IMR-90 (cell line): ENCODE measurements around the gene GRB10. TPM values are rescaled to one million over a fixed set of nuclear protein-coding genes. Genes with fewer than 3 reads are reported as not detected.

Experiments
- ATAC-seq: fragments of 200-7000 bp; cut with Tn5 transposase; 2 replicates; pipeline ENCODE4 v1.9.1; 2020; ENCODE audit warnings: low read depth, mild to moderate bottlenecking, moderate library complexity
- BruUV-seq: library from RNA; stranded (reverse); fragments of 400-500 nt; replicated peaks from 2 replicates; lab custom pipeline; 2021; lab: Mats Ljungman, UMichigan
- CTCF ChIA-PET: fragments of 300-600 bp; formaldehyde crosslinking; extraction: SDS; loops from one replicate; lab custom pipeline; 2021; ENCODE audit warnings: antibody characterized with exemption; lab: Yijun Ruan, JAX
- POLR2A ChIA-PET: fragments of 300-600 bp; sonication (Branson Sonifier 250); formaldehyde crosslinking; loops from one replicate; lab custom pipeline; 2022; ENCODE audit warnings: antibody characterized with exemption; ENCODE audit not compliant: unreplicated experiment; lab: Charles Lee
- DNase-seq: peaks from one replicate; pipeline ENCODE4 v3.0.0; 2013
- H2AFZ ChIP-seq: replicated peaks from 2 replicates; pipeline ENCODE3; 2013; ENCODE audit warnings: low read length, mild to moderate bottlenecking; ENCODE audit not compliant: poor library complexity
- H2AK5ac ChIP-seq: 2 replicates; pipeline ENCODE4 v1.6.1; 2013; ENCODE audit warnings: low read depth, low read length, inconsistent platforms
- H2AK9ac ChIP-seq: replicated peaks from 2 replicates; pipeline ENCODE3; 2013; ENCODE audit warnings: mild to moderate bottlenecking, low read depth, low read length, moderate library complexity; ENCODE audit not compliant: poor library complexity
- H2BK120ac ChIP-seq: 2 replicates; pipeline ENCODE4 v1.6.1; 2013; ENCODE audit warnings: low read depth, low read length, inconsistent platforms
- H2BK15ac ChIP-seq: 3 replicates; pipeline ENCODE4 v1.6.1; 2013; ENCODE audit warnings: low read depth, low read length, inconsistent platforms
- H2BK20ac ChIP-seq: 2 replicates; pipeline ENCODE4 v1.6.1; 2013; ENCODE audit warnings: low read depth, mild to moderate bottlenecking, inconsistent platforms, low read length, moderate library complexity
- H2BK5ac ChIP-seq: 2 replicates; pipeline ENCODE4 v1.6.1; 2013; ENCODE audit warnings: mild to moderate bottlenecking, low read depth, low read length, inconsistent platforms; ENCODE audit not compliant: poor library complexity, severe bottlenecking
- H3K14ac ChIP-seq: replicated peaks from 2 replicates; pipeline ENCODE4 v1.6.1; 2013; ENCODE audit warnings: low read depth, low read length, inconsistent platforms
- H3K18ac ChIP-seq: 2 replicates; pipeline ENCODE4 v1.6.1; 2013; ENCODE audit warnings: low read depth, low read length, control low read depth
- H3K23ac ChIP-seq: 2 replicates; pipeline ENCODE4 v1.6.1; 2013; ENCODE audit warnings: low read depth, low read length, inconsistent platforms
- H3K27ac ChIP-seq: 2 replicates; pipeline ENCODE4 v1.5.1; 2013; ENCODE audit warnings: mild to moderate bottlenecking, control low read depth, low read length; ENCODE audit not compliant: insufficient read depth
- H3K27me3 ChIP-seq: 2 replicates; pipeline ENCODE4 v1.6.1; 2013; ENCODE audit warnings: low read length; ENCODE audit not compliant: control insufficient read depth, insufficient read depth
- H3K36me3 ChIP-seq: 2 replicates; pipeline ENCODE4 v1.6.1; 2013; ENCODE audit warnings: low read length, mixed read lengths; ENCODE audit not compliant: control insufficient read depth, insufficient read depth
- H3K4ac ChIP-seq: 2 replicates; pipeline ENCODE4 v1.6.1; 2013; ENCODE audit warnings: low read depth, low read length, inconsistent platforms
- H3K4me1 ChIP-seq: 2 replicates; pipeline ENCODE4 v1.6.1; 2013; ENCODE audit warnings: low read length, mixed read lengths; ENCODE audit not compliant: control insufficient read depth, insufficient read depth
- H3K4me2 ChIP-seq: 2 replicates; pipeline ENCODE4 v1.6.1; 2013; ENCODE audit warnings: low read depth, mild to moderate bottlenecking, control low read depth, low read length, moderate library complexity
- H3K4me3 ChIP-seq: 2 replicates; pipeline ENCODE4 v1.5.1; 2013; ENCODE audit warnings: low read depth, mild to moderate bottlenecking, control low read depth, low read length, moderate library complexity; ENCODE audit not compliant: insufficient read depth
- H3K56ac ChIP-seq: 2 replicates; pipeline ENCODE4 v1.6.1; 2013; ENCODE audit warnings: low read length, inconsistent platforms; ENCODE audit not compliant: insufficient read depth; ENCODE audit errors: extremely low read depth
- H3K79me1 ChIP-seq, 2 experiments: 2 replicates each; pipeline ENCODE4 v1.6.1; 2013; ENCODE audit warnings: low read length in 2 of 2, inconsistent platforms in 1 of 2, low read depth in 1 of 2
- H3K9ac ChIP-seq: 2 replicates; pipeline ENCODE4 v1.6.1; 2013; ENCODE audit warnings: low read depth, low read length, control low read depth
- H3K9me1 ChIP-seq: 2 replicates; pipeline ENCODE4 v1.6.1; 2013; ENCODE audit warnings: low read length, inconsistent platforms; ENCODE audit not compliant: insufficient read depth
- H3K9me3 ChIP-seq: 2 replicates; pipeline ENCODE4 v1.6.1; 2013; ENCODE audit warnings: low read length; ENCODE audit not compliant: control insufficient read depth, insufficient read depth
- H4K20me1 ChIP-seq: 2 replicates; pipeline ENCODE4 v1.6.1; 2013; ENCODE audit warnings: low read length, inconsistent platforms; ENCODE audit not compliant: insufficient read depth
- H4K5ac ChIP-seq: 2 replicates; pipeline ENCODE4 v1.6.1; 2013; ENCODE audit warnings: mild to moderate bottlenecking, low read depth, low read length, control low read depth
- H4K8ac ChIP-seq, 2 experiments: 2 replicates each; pipeline ENCODE4 v1.6.1; 2013; ENCODE audit warnings: low read depth in 2 of 2, low read length in 2 of 2, control low read depth in 1 of 2, inconsistent platforms in 1 of 2
- H4K91ac ChIP-seq: 2 replicates; pipeline ENCODE4 v1.6.1; 2013; ENCODE audit warnings: low read depth, low read length, inconsistent platforms; ENCODE audit not compliant: insufficient read depth
- BHLHE40 ChIP-seq: fragments of 150-350 bp; IDR thresholded peaks from 2 replicates; pipeline ENCODE4 v1.6.1; 2016; ENCODE audit warnings: mild to moderate bottlenecking, low read depth, low read length
- CEBPB ChIP-seq: IDR thresholded peaks from 2 replicates; pipeline ENCODE4 v1.6.1; 2012; ENCODE audit warnings: low read depth, low read length, improper control_type of control experiment
- CHD1 ChIP-seq: IDR thresholded peaks from 2 replicates; pipeline ENCODE4 v1.6.1; 2012; ENCODE audit warnings: low read depth, low read length, improper control_type of control experiment
- CTCF ChIP-seq: conservative IDR thresholded peaks from 2 replicates; pipeline ENCODE4 v1.5.1; 2012; ENCODE audit warnings: mild to moderate bottlenecking, low read depth, low read length, improper control_type of control experiment
- ELK1 ChIP-seq: fragments of 150-350 bp; IDR thresholded peaks from 2 replicates; pipeline ENCODE4 v1.6.1; 2016; ENCODE audit warnings: low read depth, mild to moderate bottlenecking, low read length, moderate library complexity, borderline replicate concordance
- FOS ChIP-seq: fragments of 150-350 bp; IDR thresholded peaks from 2 replicates; pipeline ENCODE4 v1.6.1; 2016; ENCODE audit warnings: low read depth, low read length
- MAFK ChIP-seq: IDR thresholded peaks from 2 replicates; pipeline ENCODE4 v1.6.1; 2012; ENCODE audit warnings: low read depth, low read length, improper control_type of control experiment
- MAZ ChIP-seq: IDR thresholded peaks from 2 replicates; pipeline ENCODE4 v1.6.1; 2012; ENCODE audit warnings: low read depth, mild to moderate bottlenecking, low read length, improper control_type of control experiment, moderate library complexity, borderline replicate concordance
- MXI1 ChIP-seq: IDR thresholded peaks from 2 replicates; pipeline ENCODE4 v1.6.1; 2012; ENCODE audit warnings: low read depth, mild to moderate bottlenecking, low read length, moderate library complexity, borderline replicate concordance
- NFE2L2 ChIP-seq: fragments of 150-350 bp; IDR thresholded peaks from 2 replicates; pipeline ENCODE4 v1.6.1; 2016; ENCODE audit warnings: low read depth, mild to moderate bottlenecking, low read length
- POLR2A ChIP-seq: IDR thresholded peaks from 2 replicates; pipeline ENCODE4 v1.6.1; 2012; ENCODE audit warnings: mild to moderate bottlenecking, low read depth, low read length
- RAD21 ChIP-seq: IDR thresholded peaks from 2 replicates; pipeline ENCODE4 v1.6.1; 2012; ENCODE audit warnings: low read length, improper control_type of control experiment
- RCOR1 ChIP-seq: IDR thresholded peaks from 2 replicates; pipeline ENCODE4 v1.6.1; 2012; ENCODE audit warnings: mild to moderate bottlenecking, low read length, improper control_type of control experiment; ENCODE audit not compliant: insufficient replicate concordance
- RFX5 ChIP-seq: IDR thresholded peaks from 2 replicates; pipeline ENCODE4 v1.8.0; 2012; ENCODE audit warnings: low read depth, mild to moderate bottlenecking, low read length, moderate library complexity
- SMC3 ChIP-seq: fragments of 150-350 bp; IDR thresholded peaks from 2 replicates; pipeline ENCODE4 v1.6.1; 2016; ENCODE audit warnings: low read depth, mild to moderate bottlenecking, antibody characterized with exemption, low read length, moderate library complexity
- USF2 ChIP-seq: fragments of 150-350 bp; IDR thresholded peaks from 2 replicates; pipeline ENCODE4 v1.6.1; 2017; ENCODE audit warnings: mild to moderate bottlenecking, antibody characterized with exemption, low read length, low read depth
- WGBS, 2 experiments: methylation state at CpG; one replicate each; pipeline versions ENCODE4 v1.1.5 to v1.1.7; 2013; ENCODE audit warnings: missing lambda C conversion rate in 2 of 2; ENCODE audit not compliant: insufficient read length in 1 of 2; ENCODE audit errors: extremely low coverage in 2 of 2; 5-methylcytosine and 5-hydroxymethylcytosine counted together
- dilution Hi-C: fragments of 300-500 bp; cut with HindIII; formaldehyde crosslinking; loops from one replicate; pipeline ENCODE4 v1.14.3; 2018; ENCODE audit warnings: low sequenced_read_pairs; ENCODE audit not compliant: unreplicated experiment
- in situ Hi-C: fragments of 300-500 bp; cut with MboI; formaldehyde crosslinking; loops from 3 replicates; pipeline ENCODE4 v1.14.3; 2019; ENCODE audit warnings: low sequenced_read_pairs, inconsistent platforms, mixed read lengths
- intact Hi-C: fragments of 100-400 bp; cut with micrococcal nuclease; formaldehyde crosslinking; loops from 2 replicates; pipeline ENCODE4 v1.10.0; 2022
- polyA plus RNA-seq, 3 experiments: library from polyadenylated mRNA; depleted of rRNA; stranded (reverse); fragments of >200 nt; gene quantifications; 2 replicates each; pipeline ENCODE4 v1.2.3, GENCODE V29; 2012; ENCODE audit warnings: low replicate concordance in 1 of 3
- total RNA-seq: library from RNA; depleted of rRNA; stranded (reverse); fragments of >200 nt; gene quantifications from 2 replicates; pipeline ENCODE4 v1.2.3, GENCODE V29; 2012

The GRB10 gene
- total and polyA plus RNA-seq, 2 of the 4 experiments (the other 2 are of a cell fraction) = 6.3 to 15.1 TPM

GRCh38 chr7:50684713-50685075 is 98.0 kb downstream of the GRB10 start:
- H3K27me3 ChIP-seq = no peaks in the 10 kb centered on the region
- H2AK9ac ChIP-seq = no peak overlapping the region
- H3K14ac ChIP-seq = no peak overlapping the region
- peaks cover 7 to 8% of the 10 kb centered on the region in 2 experiments; a peak in 3 of 4 replicates for H3K79me1 ChIP-seq
- no peak overlapping the region for H3K56ac ChIP-seq
- H3K18ac ChIP-seq = no peak overlapping the region
- no peak overlapping the region for H2BK120ac ChIP-seq
- H3K27ac ChIP-seq = no peak overlapping the region
- H2AFZ ChIP-seq = no peak overlapping the region
- intact Hi-C loops (loop anchor here (5.0 kb wide), 1 partner anchor 458 kb away; no protein-coding TSS in a partner anchor), dilution Hi-C loops (no loop called here), in situ Hi-C loops (loop anchor here (25.0 kb wide), 1 partner anchor 222 kb away; the partner anchor contains the start of gene FIGNL1)
- H3K4me3 ChIP-seq = no peak overlapping the region
- no peak for TF ChIP-seq RFX5
- TF ChIP-seq RCOR1 = no peak
- TF ChIP-seq FOS = no peak
- TF ChIP-seq CHD1 = no peak
- no peak for TF ChIP-seq BHLHE40
- no peak for TF ChIP-seq MXI1
- TF ChIP-seq MAFK = no peak
- TF ChIP-seq POLR2A = no peak
- no peak for TF ChIP-seq CTCF
- no peak for TF ChIP-seq MAZ
- no peak for TF ChIP-seq SMC3
- TF ChIP-seq NFE2L2 = no peak
- no peak for TF ChIP-seq RAD21
- TF ChIP-seq ELK1 = no peak
- TF ChIP-seq CEBPB = no peak
- TF ChIP-seq USF2 = no peak
- no peaks in the 10 kb centered on the region for H3K9me3 ChIP-seq
- peaks cover 3% of the 10 kb centered on the region; the same call in 1 of the 2 replicates for H3K4me1 ChIP-seq
- H3K36me3 ChIP-seq = peaks cover 11% of the 10 kb centered on the region
- H4K5ac ChIP-seq = no peak overlapping the region
- H2BK15ac ChIP-seq = no peak overlapping the region
- H4K8ac ChIP-seq = no peak overlapping the region
- WGBS, 2 experiments = no CpG with 5 or more reads among the region's 4 CpGs
- H4K91ac ChIP-seq = no peak overlapping the region
- no peak overlapping the region for H2BK20ac ChIP-seq
- H3K9ac ChIP-seq = no peak overlapping the region
- no peak overlapping the region for H3K4ac ChIP-seq
- no TSS peak for BruUV-seq
- H3K9me1 ChIP-seq = peaks cover 11% of the 10 kb centered on the region; the same call in 1 of the 2 replicates
- no peak for ATAC-seq
- ChIA-PET CTCF (no interaction called here), POLR2A (no interaction called here)
- DNase-seq = no peak
- no peak overlapping the region for H3K23ac ChIP-seq
- H3K4me2 ChIP-seq = no peak overlapping the region
- no peak overlapping the region for H2BK5ac ChIP-seq
- no peak overlapping the region for H2AK5ac ChIP-seq
- peaks cover 5% of the 10 kb centered on the region; the same call in 1 of the 2 replicates for H4K20me1 ChIP-seq
